ENCODE results near the gene POLL.

- TF ChIP-seq, protein P1, sequence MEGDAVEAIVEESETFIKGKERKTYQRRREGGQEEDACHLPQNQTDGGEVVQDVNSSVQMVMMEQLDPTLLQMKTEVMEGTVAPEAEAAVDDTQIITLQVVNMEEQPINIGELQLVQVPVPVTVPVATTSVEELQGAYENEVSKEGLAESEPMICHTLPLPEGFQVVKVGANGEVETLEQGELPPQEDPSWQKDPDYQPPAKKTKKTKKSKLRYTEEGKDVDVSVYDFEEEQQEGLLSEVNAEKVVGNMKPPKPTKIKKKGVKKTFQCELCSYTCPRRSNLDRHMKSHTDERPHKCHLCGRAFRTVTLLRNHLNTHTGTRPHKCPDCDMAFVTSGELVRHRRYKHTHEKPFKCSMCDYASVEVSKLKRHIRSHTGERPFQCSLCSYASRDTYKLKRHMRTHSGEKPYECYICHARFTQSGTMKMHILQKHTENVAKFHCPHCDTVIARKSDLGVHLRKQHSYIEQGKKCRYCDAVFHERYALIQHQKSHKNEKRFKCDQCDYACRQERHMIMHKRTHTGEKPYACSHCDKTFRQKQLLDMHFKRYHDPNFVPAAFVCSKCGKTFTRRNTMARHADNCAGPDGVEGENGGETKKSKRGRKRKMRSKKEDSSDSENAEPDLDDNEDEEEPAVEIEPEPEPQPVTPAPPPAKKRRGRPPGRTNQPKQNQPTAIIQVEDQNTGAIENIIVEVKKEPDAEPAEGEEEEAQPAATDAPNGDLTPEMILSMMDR (IDR thresholded peaks at IDR 0.05), result no peak
- no peak for TF ChIP-seq POLR2A (IDR thresholded peaks at IDR 0.05)
- no peak for TF ChIP-seq POLR2AphosphoS5 (IDR thresholded peaks at IDR 0.05)
Measured at GRCh38 chr10:101588879-101589278, 822 bp upstream of the POLL start.
